Activated T-cell treated with anti-CD3 and anti-CD28 coated beads, Interleukin-2, amount 50 U/mL, for 72 hours (primary cell): ENCODE measurements around the gene ITIH3. TPM values are rescaled to one million over a fixed set of nuclear protein-coding genes. Genes with fewer than 3 reads are reported as not detected.

Experiments used
- ATAC-seq, 2 donors: fragments of 150-1000 bp; cut with Tn5 transposase; replicated peaks in 1 of 2; 2 replicates each; pipeline ENCODE4 v1.10.0; 2021; ENCODE audit warnings: moderate library complexity in 2 of 2, mild to moderate bottlenecking in 1 of 2
- DNase-seq, 2 donors: peaks; one replicate each; pipeline ENCODE4 v3.0.0; 2021 to 2022; ENCODE audit warnings: mixed read lengths in 1 of 2
- H3K27ac Mint-ChIP-seq: one replicate; pipeline ENCODE4 v1.8.0; 2022; ENCODE audit warnings: mild to moderate bottlenecking, moderate library complexity, mixed read lengths
- H3K27me3 Mint-ChIP-seq: one replicate; pipeline ENCODE4 v1.8.0; 2022; ENCODE audit warnings: low read depth, mixed read lengths
- H3K36me3 Mint-ChIP-seq, 2 donors: one replicate each; pipeline ENCODE4 v1.8.0; 2022; ENCODE audit warnings: mixed read lengths in 2 of 2, mild to moderate bottlenecking in 1 of 2; ENCODE audit not compliant: insufficient read depth in 2 of 2
- H3K4me1 Mint-ChIP-seq: one replicate; pipeline ENCODE4 v1.8.0; 2022; ENCODE audit warnings: low read depth, mixed read lengths
- H3K4me3 Mint-ChIP-seq, 2 donors: one replicate each; pipeline ENCODE4 v1.8.0; 2022; ENCODE audit warnings: mild to moderate bottlenecking in 2 of 2, mixed read lengths in 2 of 2, moderate library complexity in 2 of 2
- H3K9me3 Mint-ChIP-seq, 2 donors: one replicate each; pipeline ENCODE4 v1.8.0; 2022; ENCODE audit warnings: mixed read lengths in 2 of 2
- total RNA-seq, 2 donors: library from RNA; stranded (reverse); gene quantifications; one replicate each; pipeline ENCODE4 v1.2.3, GENCODE V29; 2022

Gene ITIH3
- total RNA-seq, 2 donors from 2014 or later, result not detected

GRCh38 chr3:52843108-52843865 lies 48.7 kb downstream of the ITIH3 start:
- H3K9me3 Mint-ChIP-seq, result no peaks in the 10 kb centered on the region
- no peak overlapping the region for H3K27ac Mint-ChIP-seq
- H3K4me1 Mint-ChIP-seq, result peaks cover 9% of the 10 kb centered on the region

GRCh38 chr3:52843881-52844280 lies 49.3 kb downstream of the ITIH3 start:
- Mint-ChIP-seq H3K27me3 (no peaks in the 10 kb centered on the region), H3K27ac (no peak overlapping the region), H3K4me1 (peaks cover 8% of the 10 kb centered on the region), H3K9me3 (no peaks in the 10 kb centered on the region), H3K4me3 (no peak overlapping the region), H3K36me3 (peaks cover 0 to 2% of the 10 kb centered on the region in 2 donors)
- ATAC-seq (no peak), DNase-seq (no peak)

More at GRCh38 chr3:52843108-52843865, 48.7 kb downstream of the ITIH3 start:
- DNase-seq, result no peak
- Mint-ChIP-seq H3K4me3 (no peak overlapping the region), H3K36me3 (peaks cover 0 to 2% of the 10 kb centered on the region in 2 donors), H3K27me3 (no peaks in the 10 kb centered on the region)
- no peak for ATAC-seq

GRCh38 chr3:52844290-52844975 lies 49.8 kb downstream of the ITIH3 start:
- no peak overlapping the region for H3K4me3 Mint-ChIP-seq
- no peaks in the 10 kb centered on the region for H3K27me3 Mint-ChIP-seq
- H3K9me3 Mint-ChIP-seq, result no peaks in the 10 kb centered on the region
- H3K36me3 Mint-ChIP-seq, result peaks cover 0 to 2% of the 10 kb centered on the region in 2 donors
- DNase-seq, result no peak
- no peak for ATAC-seq
- H3K4me1 Mint-ChIP-seq, result peaks cover 2% of the 10 kb centered on the region
- H3K27ac Mint-ChIP-seq, result no peak overlapping the region

- no peak overlapping the region for H3K4me3 Mint-ChIP-seq
- H3K4me1 Mint-ChIP-seq, result no peaks in the 10 kb centered on the region
- no peak for DNase-seq
- no peak for ATAC-seq
- H3K36me3 Mint-ChIP-seq, result peaks cover 0 to 2% of the 10 kb centered on the region in 2 donors
- no peak overlapping the region for H3K27ac Mint-ChIP-seq
- no peaks in the 10 kb centered on the region for H3K27me3 Mint-ChIP-seq
- H3K9me3 Mint-ChIP-seq, result no peaks in the 10 kb centered on the region
Observed at GRCh38 chr3:52845157-52845556, 50.6 kb downstream of the ITIH3 start.

GRCh38 chr3:52845691-52846431 lies 51.3 kb downstream of the ITIH3 start:
- H3K36me3 Mint-ChIP-seq, result no peaks in the 10 kb centered on the region
- H3K27me3 Mint-ChIP-seq, result no peaks in the 10 kb centered on the region
- no peak for ATAC-seq
- no peak overlapping the region for H3K4me3 Mint-ChIP-seq
- DNase-seq, result peak; percentile 27 to 34
- no peaks in the 10 kb centered on the region for H3K9me3 Mint-ChIP-seq
- H3K27ac Mint-ChIP-seq, result no peak overlapping the region
- H3K4me1 Mint-ChIP-seq, result no peaks in the 10 kb centered on the region

GRCh38 chr3:52846432-52846965 lies 51.9 kb downstream of the ITIH3 start:
- DNase-seq (no peak), ATAC-seq (no peak)
- Mint-ChIP-seq H3K36me3 (no peaks in the 10 kb centered on the region), H3K27me3 (no peaks in the 10 kb centered on the region), H3K27ac (no peak overlapping the region), H3K9me3 (no peaks in the 10 kb centered on the region), H3K4me3 (no peak overlapping the region), H3K4me1 (no peaks in the 10 kb centered on the region)

- no peaks in the 10 kb centered on the region for H3K27me3 Mint-ChIP-seq
- no peaks in the 10 kb centered on the region for H3K9me3 Mint-ChIP-seq
- no peak overlapping the region for H3K4me3 Mint-ChIP-seq
- no peaks in the 10 kb centered on the region for H3K36me3 Mint-ChIP-seq
- H3K4me1 Mint-ChIP-seq, result no peaks in the 10 kb centered on the region
- ATAC-seq (no peak), DNase-seq (no peak)
- no peak overlapping the region for H3K27ac Mint-ChIP-seq
Observed at GRCh38 chr3:52847241-52847640, 52.6 kb downstream of the ITIH3 start.

GRCh38 chr3:52847726-52848125 lies 53.1 kb downstream of the ITIH3 start:
- H3K4me1 Mint-ChIP-seq, result no peaks in the 10 kb centered on the region
- no peaks in the 10 kb centered on the region for H3K36me3 Mint-ChIP-seq
- DNase-seq, result no peak
- H3K4me3 Mint-ChIP-seq, result no peak overlapping the region
- no peak overlapping the region for H3K27ac Mint-ChIP-seq
- no peaks in the 10 kb centered on the region for H3K9me3 Mint-ChIP-seq
- H3K27me3 Mint-ChIP-seq, result no peaks in the 10 kb centered on the region
- ATAC-seq, result no peak

- H3K4me1 Mint-ChIP-seq, result no peaks in the 10 kb centered on the region
- no peak overlapping the region for H3K4me3 Mint-ChIP-seq
- no peak for DNase-seq
- ATAC-seq, result no peak
- no peak overlapping the region for H3K27ac Mint-ChIP-seq
- no peaks in the 10 kb centered on the region for H3K36me3 Mint-ChIP-seq
- no peaks in the 10 kb centered on the region for H3K27me3 Mint-ChIP-seq
- no peaks in the 10 kb centered on the region for H3K9me3 Mint-ChIP-seq
Observed at GRCh38 chr3:52848617-52849016, 54.0 kb downstream of the ITIH3 start.

GRCh38 chr3:52849656-52850055 lies 55.1 kb downstream of the ITIH3 start:
- Mint-ChIP-seq H3K4me1 (no peaks in the 10 kb centered on the region), H3K4me3 (no peak overlapping the region), H3K27ac (no peak overlapping the region), H3K9me3 (no peaks in the 10 kb centered on the region), H3K27me3 (no peaks in the 10 kb centered on the region), H3K36me3 (no peaks in the 10 kb centered on the region)
- no peak for ATAC-seq
- no peak for DNase-seq

- no peaks in the 10 kb centered on the region for H3K4me1 Mint-ChIP-seq
- DNase-seq (peak; percentile 26 to 41), ATAC-seq (peak; percentile 68 to 78)
- H3K27me3 Mint-ChIP-seq, result no peaks in the 10 kb centered on the region
- no peak overlapping the region for H3K4me3 Mint-ChIP-seq
- no peak overlapping the region for H3K27ac Mint-ChIP-seq
- no peaks in the 10 kb centered on the region for H3K9me3 Mint-ChIP-seq
- H3K36me3 Mint-ChIP-seq, result no peaks in the 10 kb centered on the region
Observed at GRCh38 chr3:52851348-52851747, 56.8 kb downstream of the ITIH3 start.

- ATAC-seq (no peak), DNase-seq (no peak)
- Mint-ChIP-seq H3K4me1 (no peaks in the 10 kb centered on the region), H3K36me3 (no peaks in the 10 kb centered on the region), H3K27ac (no peak overlapping the region), H3K4me3 (no peak overlapping the region), H3K27me3 (no peaks in the 10 kb centered on the region), H3K9me3 (no peaks in the 10 kb centered on the region)
Observed at GRCh38 chr3:52852419-52852818, 57.8 kb downstream of the ITIH3 start.

GRCh38 chr3:52854013-52854412 lies 59.4 kb downstream of the ITIH3 start:
- H3K9me3 Mint-ChIP-seq, result no peaks in the 10 kb centered on the region
- H3K27me3 Mint-ChIP-seq, result no peaks in the 10 kb centered on the region
- ATAC-seq (no peak), DNase-seq (no peak)
- H3K4me1 Mint-ChIP-seq, result no peaks in the 10 kb centered on the region
- no peaks in the 10 kb centered on the region for H3K36me3 Mint-ChIP-seq
- no peak overlapping the region for H3K27ac Mint-ChIP-seq
- no peak overlapping the region for H3K4me3 Mint-ChIP-seq
